Caco-2 (cell line): ENCODE data around the gene ZBTB7B. TPM values are rescaled to one million over a fixed set of nuclear protein-coding genes. Genes with fewer than 3 reads are reported as not detected.

Experiments
- BruUV-seq: library from RNA; stranded (reverse); fragments of 400-500 nt; replicated peaks from 2 replicates; lab custom pipeline; 2021; lab: Mats Ljungman, UMichigan
- CTCF ChIA-PET: fragments of 300-600 bp; sonication (Branson Sonifier 250); formaldehyde crosslinking; loops from one replicate; lab custom pipeline; 2022; ENCODE audit warnings: antibody characterized with exemption; lab: Charles Lee
- POLR2A ChIA-PET: fragments of 300-600 bp; sonication (Branson Sonifier 250); formaldehyde crosslinking; loops from one replicate; lab custom pipeline; 2022; ENCODE audit warnings: antibody characterized with exemption; lab: Charles Lee
- DNase-seq, 2 experiments: peaks; one replicate each; pipeline versions ENCODE4 v3.0.0 to v3.0.0-alpha.2; 2020 to 2022
- H3K27me3 ChIP-seq: replicated peaks from 2 replicates; pipeline ENCODE4 v1.6.0; 2011; ENCODE audit warnings: low read length; ENCODE audit not compliant: control insufficient read depth, insufficient read depth
- H3K36me3 ChIP-seq: 2 replicates; pipeline ENCODE4 v1.5.1; 2011; ENCODE audit warnings: low read length; ENCODE audit not compliant: control insufficient read depth, insufficient read depth
- H3K4me1 ChIP-seq: fragments of 250-450 bp; sonication (Bioruptor Pico); 2 replicates; pipeline ENCODE4 v1.5.1; 2020; ENCODE audit warnings: mild to moderate bottlenecking
- H3K4me3 ChIP-seq: 2 replicates; pipeline ENCODE4 v1.5.1; 2011; ENCODE audit warnings: low read depth, mild to moderate bottlenecking, control low read depth, low read length
- H3K9me3 ChIP-seq: fragments of 250-450 bp; sonication (Bioruptor Pico); 2 replicates; pipeline ENCODE4 v1.5.1; 2020; ENCODE audit warnings: mild to moderate bottlenecking, moderate library complexity
- H3K27ac Mint-ChIP-seq: one replicate; pipeline ENCODE4 v1.8.0; 2022; ENCODE audit warnings: mixed read lengths; ENCODE audit not compliant: unreplicated experiment
- H3K27me3 Mint-ChIP-seq: one replicate; pipeline ENCODE4 v1.8.0; 2022; ENCODE audit warnings: mixed read lengths; ENCODE audit not compliant: insufficient read depth, unreplicated experiment
- H3K36me3 Mint-ChIP-seq: one replicate; pipeline ENCODE4 v1.8.0; 2022; ENCODE audit warnings: mild to moderate bottlenecking, mixed read lengths; ENCODE audit not compliant: insufficient read depth, unreplicated experiment
- H3K4me1 Mint-ChIP-seq: one replicate; pipeline ENCODE4 v1.8.0; 2022; ENCODE audit warnings: low read depth, mixed read lengths; ENCODE audit not compliant: unreplicated experiment
- H3K4me3 Mint-ChIP-seq: one replicate; pipeline ENCODE4 v1.8.0; 2022; ENCODE audit warnings: mild to moderate bottlenecking, moderate library complexity, mixed read lengths; ENCODE audit not compliant: unreplicated experiment
- H3K9me3 Mint-ChIP-seq: one replicate; pipeline ENCODE4 v1.8.0; 2022; ENCODE audit warnings: mixed read lengths; ENCODE audit not compliant: unreplicated experiment
- CTCF ChIP-seq, 2 experiments: fragments of 200-600 bp in 1 of 2; IDR thresholded peaks; 1 replicate in 1 of 2; 2 replicates in 1 of 2; pipeline versions ENCODE4 v1.5.1 to v1.8.0; 2011 to 2022; ENCODE audit warnings: antibody characterized with exemption in 1 of 2, control low read depth in 1 of 2, inconsistent platforms in 1 of 2, low read depth in 1 of 2, low read length in 1 of 2, mild to moderate bottlenecking in 1 of 2, moderate library complexity in 1 of 2; ENCODE audit not compliant: insufficient read depth in 1 of 2, severe bottlenecking in 1 of 2, unreplicated experiment in 1 of 2
- intact Hi-C: fragments of 100-400 bp; cut with micrococcal nuclease; formaldehyde crosslinking; loops from one replicate; pipeline ENCODE4 v1.10.0; 2022; ENCODE audit not compliant: unreplicated experiment
- total RNA-seq: library from RNA; stranded (reverse); gene quantifications from 2 replicates; pipeline ENCODE4 v1.2.3, GENCODE V29; 2022

ZBTB7B gene
- total RNA-seq, 1 experiment from 2014 or later, result 46.8 TPM

GRCh38 chr1:155035936-155036335, 33.3 kb downstream of the ZBTB7B start:
- peaks cover 10% of the 10 kb centered on the region for H3K4me1 Mint-ChIP-seq
- Histone ChIP-seq H3K36me3 (no peaks in the 10 kb centered on the region), H3K9me3 (no peaks in the 10 kb centered on the region), H3K4me1 (no peaks in the 10 kb centered on the region), H3K4me3 (no peak overlapping the region), H3K27me3 (no peaks in the 10 kb centered on the region)
- no TSS peak for BruUV-seq
- intact Hi-C loops, result no loop called here
- no peak for DNase-seq
- H3K27ac Mint-ChIP-seq, result no peak overlapping the region
- CTCF ChIA-PET, result no interaction called here
- POLR2A ChIA-PET, result no interaction called here
- H3K36me3 Mint-ChIP-seq, result no peaks in the 10 kb centered on the region
- H3K9me3 Mint-ChIP-seq, result no peaks in the 10 kb centered on the region
- TF ChIP-seq CTCF (IDR thresholded peaks at IDR 0.05; ENCODE audit: insufficient read depth in 1 of 2, low read depth in 1 of 2, low read length in 1 of 2, severe bottlenecking in 1 of 2, unreplicated experiment in 1 of 2), result no peak
- no peak overlapping the region for H3K4me3 Mint-ChIP-seq
- peaks cover 4% of the 10 kb centered on the region for H3K27me3 Mint-ChIP-seq

GRCh38 chr1:155037043-155037442, 34.4 kb downstream of the ZBTB7B start:
- Histone ChIP-seq H3K36me3 (no peaks in the 10 kb centered on the region), H3K27me3 (no peaks in the 10 kb centered on the region), H3K4me1 (no peaks in the 10 kb centered on the region), H3K9me3 (no peaks in the 10 kb centered on the region), H3K4me3 (no peak overlapping the region)
- BruUV-seq, result no TSS peak
- intact Hi-C loops, result no loop called here
- Mint-ChIP-seq H3K27ac (no peak overlapping the region), H3K4me1 (peaks cover 10% of the 10 kb centered on the region), H3K27me3 (peaks cover 4% of the 10 kb centered on the region), H3K4me3 (no peak overlapping the region), H3K36me3 (no peaks in the 10 kb centered on the region), H3K9me3 (no peaks in the 10 kb centered on the region)
- ChIA-PET CTCF (interaction anchor here (0.7 kb wide), 2 partner anchors 17 to 67 kb away, joined by 5 to 10 read pairs; no protein-coding TSS in a partner anchor), POLR2A (no interaction called here)
- DNase-seq, result no peak
- no peak for TF ChIP-seq CTCF (IDR thresholded peaks at IDR 0.05; ENCODE audit: insufficient read depth in 1 of 2, low read depth in 1 of 2, low read length in 1 of 2, severe bottlenecking in 1 of 2, unreplicated experiment in 1 of 2)

GRCh38 chr1:155037851-155038441, 35.3 kb downstream of the ZBTB7B start:
- H3K27me3 Mint-ChIP-seq, result peaks cover 4% of the 10 kb centered on the region
- H3K27ac Mint-ChIP-seq, result no peak overlapping the region
- H3K9me3 Mint-ChIP-seq, result no peaks in the 10 kb centered on the region
- intact Hi-C loops, result no loop called here
- H3K4me1 Mint-ChIP-seq, result peaks cover 10% of the 10 kb centered on the region
- ChIA-PET CTCF (interaction anchor here (0.7 to 2.4 kb wide), 5 partner anchors 13 to 66 kb away, joined by 3 to 10 read pairs (median 5); partner anchors contain the start of gene ADAM15), POLR2A (no interaction called here)
- TF ChIP-seq CTCF (IDR thresholded peaks at IDR 0.05; ENCODE audit: insufficient read depth in 1 of 2, low read depth in 1 of 2, low read length in 1 of 2, severe bottlenecking in 1 of 2, unreplicated experiment in 1 of 2), result no peak
- no peaks in the 10 kb centered on the region for H3K4me1 ChIP-seq
- H3K4me3 ChIP-seq, result no peak overlapping the region
- no peak for DNase-seq
- no peaks in the 10 kb centered on the region for H3K36me3 Mint-ChIP-seq
- H3K27me3 ChIP-seq, result no peaks in the 10 kb centered on the region
- H3K36me3 ChIP-seq, result no peaks in the 10 kb centered on the region
- no TSS peak for BruUV-seq
- no peak overlapping the region for H3K4me3 Mint-ChIP-seq
- H3K9me3 ChIP-seq, result no peaks in the 10 kb centered on the region
